ENCODE results near the gene ZBTB22. TPM values are rescaled to one million over a fixed set of nuclear protein-coding genes. Genes with fewer than 3 reads are reported as not detected.
"Not testable (repeated sequence)": the region's sequence is repeated elsewhere in the genome, so short reads cannot be mapped to it uniquely, and the experiment has no call there.

The ZBTB22 gene
- polyA plus RNA-seq, 1 donor = 20.9 TPM

- DNase-seq = no peak
Observed at GRCh38 chr6:33305052-33305451, 12.5 kb downstream of the ZBTB22 start.

GRCh38 chr6:33304216-33304615, 13.3 kb downstream of the ZBTB22 start:
- no peak for DNase-seq

GRCh38 chr6:33301877-33302276, 15.7 kb downstream of the ZBTB22 start:
- DNase-seq = no peak

- DNase-seq = peak; percentile 93
Observed at GRCh38 chr6:33299237-33299944, 18.2 kb downstream of the ZBTB22 start.

GRCh38 chr6:33298773-33299236, 18.7 kb downstream of the ZBTB22 start, which contains the start of gene RGL2:
RGL2 (minus strand) TSS chr6:33298942; CDS start chr6:33298610, 332 bp downstream.
- peak; percentile 62 for DNase-seq

- peak; percentile 55 for DNase-seq
Observed at GRCh38 chr6:33297956-33298772, 19.4 kb downstream of the ZBTB22 start.

GRCh38 chr6:33297406-33297955, 20.1 kb downstream of the ZBTB22 start:
- DNase-seq = no peak

GRCh38 chr6:33296797-33297405, 20.6 kb downstream of the ZBTB22 start:
- no peak for DNase-seq

GRCh38 chr6:33295621-33296369, 21.7 kb downstream of the ZBTB22 start:
- no peak for DNase-seq

GRCh38 chr6:33294086-33294823, 23.3 kb downstream of the ZBTB22 start:
- DNase-seq = no peak

- no peak for DNase-seq
Observed at GRCh38 chr6:33292996-33293682, 24.4 kb downstream of the ZBTB22 start.

- no peak for DNase-seq
Observed at GRCh38 chr6:33290459-33290858, 27.1 kb downstream of the ZBTB22 start.

GRCh38 chr6:33289784-33290315, 27.7 kb downstream of the ZBTB22 start:
- no peak for DNase-seq

- DNase-seq = peak; percentile 94
Observed at GRCh38 chr6:33288921-33289783, 28.4 kb downstream of the ZBTB22 start, which contains the start of the genes PFDN6 and WDR46. PFDN6 (plus strand) TSS chr6:33289601; CDS start chr6:33289857, 256 bp downstream. WDR46 (minus strand) TSS chr6:33289239; CDS start chr6:33289170, 69 bp downstream.

GRCh38 chr6:33288141-33288920, 29.2 kb downstream of the ZBTB22 start:
- DNase-seq = no peak

GRCh38 chr6:33286946-33287914, 30.3 kb downstream of the ZBTB22 start:
- DNase-seq = no peak

GRCh38 chr6:33285214-33285613, 32.3 kb downstream of the ZBTB22 start:
- not testable (repeated sequence) for DNase-seq
